Muscle of leg (tissue), 11 donors: Measurements from ENCODE around the gene SYTL3. TPM values are rescaled to one million over a fixed set of nuclear protein-coding genes. Genes with fewer than 3 reads are reported as not detected.
"Not testable (repeated sequence)": the region's sequence is repeated elsewhere in the genome, so short reads cannot be mapped to it uniquely, and the experiment has no call there.

Experiments
- DNase-seq: peaks from one replicate; pipeline ENCODE4 v3.0.0; 2013
- H3K27ac ChIP-seq: one replicate; pipeline ENCODE4 v1.5.1; 2013; ENCODE audit warnings: mild to moderate bottlenecking, low read length, control low read depth
- H3K27me3 ChIP-seq: one replicate; pipeline ENCODE4 v1.6.1; 2013; ENCODE audit warnings: low read length; ENCODE audit not compliant: control insufficient read depth, insufficient read depth
- H3K36me3 ChIP-seq: one replicate; pipeline ENCODE4 v1.6.1; 2013; ENCODE audit warnings: low read length; ENCODE audit not compliant: control insufficient read depth, insufficient read depth
- H3K4me1 ChIP-seq: one replicate; pipeline ENCODE4 v1.6.1; 2013; ENCODE audit warnings: low read length; ENCODE audit not compliant: control insufficient read depth, insufficient read depth
- H3K4me3 ChIP-seq: one replicate; pipeline ENCODE4 v1.5.1; 2013; ENCODE audit warnings: low read length, control low read depth
- H3K9me3 ChIP-seq: replicated peaks from 2 replicates; pipeline ENCODE4 v1.6.1; 2013; ENCODE audit warnings: low read depth, low read length; ENCODE audit not compliant: control insufficient read depth
- WGBS: methylation state at CpG from one replicate; pipeline ENCODE4 v1.1.5; 2013; ENCODE audit warnings: missing lambda C conversion rate; ENCODE audit not compliant: insufficient coverage; 5-methylcytosine and 5-hydroxymethylcytosine counted together
- polyA plus RNA-seq, 8 donors: library from polyadenylated mRNA; unstranded; fragments of 120-200 nt; gene quantifications; one replicate each; pipeline versions ENCODE4 v1.2.1 to v1.2.3, GENCODE V29; 2013; ENCODE audit warnings: inconsistent platforms in 1 of 8, low replicate concordance in 1 of 8; ENCODE audit not compliant: insufficient read length in 8 of 8, insufficient read depth in 1 of 8
- total RNA-seq: library from RNA; stranded (reverse); fragments of 120-200 nt; gene quantifications from one replicate; pipeline ENCODE4 v1.2.4, GENCODE V29; 2013

Gene SYTL3
- total and polyA plus RNA-seq, 9 donors, result 4.2 to 10.5 (median 7.8) TPM

- Histone ChIP-seq H3K27ac (no peak overlapping the region), H3K27me3 (no peaks in the 10 kb centered on the region), H3K4me3 (no peak overlapping the region), H3K9me3 (no peaks in the 10 kb centered on the region), H3K36me3 (peaks cover 44% of the 10 kb centered on the region), H3K4me1 (no peaks in the 10 kb centered on the region)
- no peak for DNase-seq
- WGBS, result 79% methylated on average over 5 of the region's 9 CpGs
These were observed 39.4 kb upstream of the SYTL3 start for GRCh38 chr6:158610319-158610968.

GRCh38 chr6:158611039-158611438 lies 38.8 kb upstream of the SYTL3 start:
- Histone ChIP-seq H3K4me1 (no peaks in the 10 kb centered on the region), H3K9me3 (no peaks in the 10 kb centered on the region), H3K27ac (no peak overlapping the region), H3K36me3 (peaks cover 44% of the 10 kb centered on the region), H3K4me3 (no peak overlapping the region), H3K27me3 (no peaks in the 10 kb centered on the region)
- WGBS, result 77% methylated on average over 2 of the region's 3 CpGs
- no peak for DNase-seq

- WGBS, result 58% methylated on average over 12 of the region's 14 CpGs
- Histone ChIP-seq H3K9me3 (no peaks in the 10 kb centered on the region), H3K4me3 (no peak overlapping the region), H3K27ac (no peak overlapping the region), H3K4me1 (no peaks in the 10 kb centered on the region), H3K36me3 (peaks cover 39% of the 10 kb centered on the region), H3K27me3 (no peaks in the 10 kb centered on the region)
- no peak for DNase-seq
These were observed 38.1 kb upstream of the SYTL3 start for GRCh38 chr6:158611541-158612370.

GRCh38 chr6:158614606-158615005 lies 35.2 kb upstream of the SYTL3 start:
- no CpG with 5 or more reads among the region's 3 CpGs for whole genome bisulfite sequencing
- not testable (repeated sequence) for H3K4me3 ChIP-seq, H3K9me3 ChIP-seq, H3K4me1 ChIP-seq, DNase-seq, H3K27ac ChIP-seq, H3K27me3 ChIP-seq
- H3K36me3 ChIP-seq, result peaks cover 23% of the 10 kb centered on the region

GRCh38 chr6:158618289-158618688 lies 31.6 kb upstream of the SYTL3 start:
- 86% methylated on average over 1 of the region's 3 CpGs for WGBS
- not testable (repeated sequence) for H3K27me3 ChIP-seq, H3K4me3 ChIP-seq, H3K4me1 ChIP-seq, H3K27ac ChIP-seq, DNase-seq, H3K9me3 ChIP-seq
- H3K36me3 ChIP-seq, result peaks cover 28% of the 10 kb centered on the region

GRCh38 chr6:158619922-158620801 lies 29.7 kb upstream of the SYTL3 start:
- no peak overlapping the region for H3K4me3 ChIP-seq
- H3K4me1 ChIP-seq, result no peaks in the 10 kb centered on the region
- no peaks in the 10 kb centered on the region for H3K9me3 ChIP-seq
- peaks cover 39% of the 10 kb centered on the region for H3K36me3 ChIP-seq
- H3K27ac ChIP-seq, result no peak overlapping the region
- WGBS, result 95% methylated on average over 15 of the region's 17 CpGs
- H3K27me3 ChIP-seq, result no peaks in the 10 kb centered on the region
- no peak for DNase-seq

GRCh38 chr6:158620963-158621693 lies 28.7 kb upstream of the SYTL3 start:
- Histone ChIP-seq H3K27ac (no peak overlapping the region), H3K4me1 (no peaks in the 10 kb centered on the region), H3K27me3 (no peaks in the 10 kb centered on the region), H3K9me3 (no peaks in the 10 kb centered on the region), H3K36me3 (peaks cover 48% of the 10 kb centered on the region), H3K4me3 (no peak overlapping the region)
- no peak for DNase-seq
- 84% methylated on average over 5 of the region's 13 CpGs for WGBS

- Histone ChIP-seq H3K4me1 (no peaks in the 10 kb centered on the region), H3K4me3 (no peak overlapping the region), H3K27me3 (no peaks in the 10 kb centered on the region), H3K27ac (no peak overlapping the region), H3K9me3 (no peaks in the 10 kb centered on the region), H3K36me3 (peaks cover 53% of the 10 kb centered on the region)
- DNase-seq, result no peak
- WGBS, result 93% methylated on average over 18 of the region's 25 CpGs
These were observed 27.9 kb upstream of the SYTL3 start for GRCh38 chr6:158621694-158622544.

GRCh38 chr6:158622545-158623190 lies 27.2 kb upstream of the SYTL3 start:
- Histone ChIP-seq H3K9me3 (no peaks in the 10 kb centered on the region), H3K4me3 (no peak overlapping the region), H3K4me1 (no peaks in the 10 kb centered on the region), H3K27ac (no peak overlapping the region), H3K27me3 (no peaks in the 10 kb centered on the region), H3K36me3 (peaks cover 58% of the 10 kb centered on the region)
- DNase-seq, result no peak
- 83% methylated on average over 5 of the region's 10 CpGs for WGBS
